HT1080 (cell line): ENCODE results near the gene CHCHD6. TPM values are rescaled to one million over a fixed set of nuclear protein-coding genes. Genes with fewer than 3 reads are reported as not detected.

ENCODE experiments used
- DNase-seq: peaks from one replicate; pipeline ENCODE4 v3.0.0-alpha.2; 2015; ENCODE audit warnings: low read depth
- total RNA-seq: library from RNA; depleted of rRNA; stranded (reverse); fragments of >200 nt; shearing (Covaris generic); gene quantifications from 2 replicates; pipeline ENCODE4 v1.2.3, GENCODE V29; 2014

CHCHD6 gene
- total RNA-seq, 1 experiment from 2014 or later = 28.7 TPM

DNA sequence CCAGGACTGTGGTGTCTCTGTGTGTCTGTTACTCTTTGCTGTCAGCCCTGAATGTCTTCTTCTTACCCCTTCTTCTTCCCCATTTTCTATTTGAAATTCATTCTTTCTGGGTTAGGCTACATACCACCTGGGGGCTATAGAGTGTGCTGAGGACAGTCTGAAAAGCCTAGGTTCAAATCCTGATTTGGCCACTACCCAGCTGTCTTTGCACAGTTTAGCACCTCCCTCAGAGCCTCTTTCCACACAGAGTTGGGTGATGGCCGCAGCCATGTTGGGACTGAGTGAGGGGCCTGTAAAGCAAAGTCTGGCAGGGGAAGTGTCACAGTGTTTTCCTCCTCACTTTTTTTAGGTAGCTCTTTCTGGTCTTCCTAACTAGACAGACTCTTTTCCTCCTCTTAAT, 113.7 kb downstream of the CHCHD6 start:
- DNase-seq = no peak

DNA sequence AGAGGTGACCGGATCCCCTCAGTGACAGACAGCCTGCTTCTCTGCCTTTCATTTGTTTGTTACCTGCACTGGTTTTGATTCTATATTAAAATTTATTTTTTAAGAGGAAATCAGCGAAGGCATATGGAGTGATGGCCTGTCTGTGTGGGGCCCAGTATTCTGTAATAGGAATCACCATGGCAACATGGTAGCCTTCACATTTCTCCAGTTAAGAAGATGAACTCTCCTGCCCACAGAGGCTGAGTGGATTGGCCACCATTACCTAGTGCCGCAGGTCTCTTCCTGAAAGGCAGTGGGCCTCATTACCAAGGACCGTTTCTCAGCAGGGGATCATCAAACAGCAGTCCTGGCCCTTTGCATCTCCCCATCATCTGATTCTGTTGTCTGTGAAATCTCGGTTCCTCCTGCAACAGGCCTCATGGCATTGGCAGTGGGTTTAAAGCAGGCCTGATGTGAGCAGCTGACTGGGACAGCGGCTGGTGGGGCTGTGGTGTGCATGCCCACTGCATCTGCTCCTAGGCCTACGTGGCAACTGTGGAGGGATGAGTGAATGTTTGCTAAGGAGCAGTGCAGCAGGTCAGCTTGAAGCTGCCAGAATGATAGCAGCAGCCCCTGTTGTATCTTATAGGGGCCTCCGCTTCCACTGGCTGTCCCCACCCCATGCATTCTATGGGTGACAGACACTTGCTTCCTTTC, 114.5 kb downstream of the CHCHD6 start:
- no peak for DNase-seq

DNA sequence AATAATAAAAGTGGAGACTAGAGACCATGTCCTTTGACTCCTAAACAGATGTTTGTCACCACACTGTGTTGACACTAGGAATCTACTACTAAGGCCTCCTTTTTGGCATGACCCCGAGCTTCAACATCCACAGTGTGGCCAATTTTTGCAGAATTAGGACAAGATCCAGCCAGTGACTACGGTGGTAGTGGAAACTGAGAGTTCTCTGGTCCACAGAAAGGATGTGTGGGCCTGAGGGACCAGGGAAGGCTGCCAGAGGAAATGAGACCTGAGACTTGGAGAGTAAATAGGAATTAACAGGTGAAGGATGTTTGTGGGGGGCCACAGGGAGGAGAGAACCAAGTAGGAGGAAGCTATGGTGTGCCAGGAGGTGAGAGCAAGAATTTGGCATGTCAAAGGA, 122.7 kb downstream of the CHCHD6 start:
- no peak for DNase-seq

DNA sequence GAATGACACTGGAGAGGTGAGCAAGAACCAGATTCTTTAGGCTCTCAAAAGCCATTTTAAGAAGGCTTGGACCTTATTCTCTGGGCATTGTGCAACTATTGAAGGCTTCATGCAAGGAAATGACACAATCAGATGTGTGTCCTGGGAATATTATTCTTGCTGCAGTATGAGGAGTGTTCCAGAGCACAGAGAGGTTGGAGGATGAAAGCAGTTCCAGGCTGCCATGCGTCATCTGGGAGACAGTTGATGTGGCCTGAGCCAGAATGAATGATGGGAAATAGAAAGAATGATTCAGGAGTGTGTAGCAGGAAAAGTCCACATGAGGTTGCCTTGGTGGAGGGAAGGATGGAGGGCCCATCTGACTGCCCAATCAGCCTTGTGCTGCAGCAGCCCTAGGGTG, 123.1 kb downstream of the CHCHD6 start:
- peak; percentile 61 for DNase-seq

DNA sequence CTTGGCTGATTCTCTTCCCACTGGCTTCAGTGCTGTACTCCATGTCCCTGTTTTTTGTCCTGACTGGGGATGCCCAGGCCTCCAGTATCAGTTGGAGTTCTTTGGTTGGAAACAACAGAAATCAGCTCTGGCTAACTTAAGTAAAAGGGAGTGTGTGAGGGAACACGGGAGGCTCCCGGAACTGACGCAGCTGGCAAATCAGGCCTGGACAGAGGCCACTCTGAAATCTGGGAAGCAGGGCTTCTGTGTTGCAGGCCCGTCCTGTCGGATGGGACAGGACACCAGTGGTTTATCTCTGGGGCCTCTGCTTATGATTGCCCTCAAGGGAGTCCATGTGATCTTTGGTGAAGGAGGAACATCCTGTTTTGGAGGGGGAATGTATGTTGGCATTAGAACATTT, 124.3 kb downstream of the CHCHD6 start:
- DNase-seq = no peak

DNA sequence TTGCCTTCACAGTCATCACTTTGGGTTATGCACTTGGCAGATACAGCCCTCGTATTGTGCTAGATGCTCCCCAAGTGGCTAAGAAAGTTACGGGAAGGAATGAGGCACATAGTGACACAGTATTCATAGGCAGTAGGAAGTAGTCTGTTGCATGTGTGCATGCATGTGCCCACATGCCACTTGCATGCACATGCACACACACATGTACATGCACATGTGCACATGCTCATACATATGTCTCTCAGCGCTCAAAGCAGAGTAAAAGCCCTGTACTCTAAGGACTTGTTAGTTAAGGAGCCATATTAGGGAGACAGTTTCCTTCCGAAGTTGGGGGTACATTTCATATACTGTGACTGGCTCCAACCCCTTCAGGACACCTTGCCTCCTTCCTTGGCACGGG, 128.9 kb downstream of the CHCHD6 start:
- no peak for DNase-seq

DNA sequence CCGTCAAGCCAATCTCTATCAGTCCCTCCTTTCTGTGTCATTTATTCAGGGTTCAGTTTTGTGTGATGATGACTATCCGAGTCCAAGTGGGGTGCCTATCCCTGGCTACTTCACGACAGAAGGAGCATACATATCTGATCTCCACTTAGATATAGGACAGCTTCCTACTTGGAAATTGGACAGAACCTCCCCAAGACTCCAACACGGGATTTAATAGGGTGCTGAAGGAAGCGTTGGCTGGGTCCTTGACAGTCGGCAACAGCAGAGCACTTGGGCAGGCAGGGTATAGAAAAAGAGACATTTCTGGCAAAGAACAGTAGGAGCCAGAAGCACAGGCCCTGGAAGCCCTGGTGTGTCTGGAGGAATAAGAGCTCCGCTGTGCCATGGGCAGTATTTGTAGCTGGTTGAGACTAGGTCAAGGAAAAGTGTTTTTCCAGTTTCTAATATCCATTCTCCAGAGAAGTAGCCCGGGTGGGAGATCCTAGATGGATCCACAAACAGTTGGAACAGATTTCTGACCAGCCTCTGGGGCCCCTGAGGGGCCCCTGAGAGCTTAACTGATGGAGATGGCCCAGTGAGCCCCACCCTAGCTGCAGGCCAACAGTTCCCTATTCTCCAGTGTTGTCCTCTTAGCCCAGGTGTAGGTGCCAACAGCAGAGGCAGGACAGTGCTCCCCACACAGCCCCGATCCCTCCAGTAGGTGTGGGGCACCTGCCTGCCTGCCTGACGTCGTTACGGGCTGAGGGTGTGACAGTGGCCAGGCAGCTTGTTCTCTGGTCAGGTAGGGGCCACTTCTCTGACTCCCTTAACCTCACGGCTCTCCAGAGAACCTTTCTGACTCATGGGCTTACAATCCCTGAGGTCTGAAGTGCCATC, 130.8 kb downstream of the CHCHD6 start:
- DNase-seq = no peak

DNA sequence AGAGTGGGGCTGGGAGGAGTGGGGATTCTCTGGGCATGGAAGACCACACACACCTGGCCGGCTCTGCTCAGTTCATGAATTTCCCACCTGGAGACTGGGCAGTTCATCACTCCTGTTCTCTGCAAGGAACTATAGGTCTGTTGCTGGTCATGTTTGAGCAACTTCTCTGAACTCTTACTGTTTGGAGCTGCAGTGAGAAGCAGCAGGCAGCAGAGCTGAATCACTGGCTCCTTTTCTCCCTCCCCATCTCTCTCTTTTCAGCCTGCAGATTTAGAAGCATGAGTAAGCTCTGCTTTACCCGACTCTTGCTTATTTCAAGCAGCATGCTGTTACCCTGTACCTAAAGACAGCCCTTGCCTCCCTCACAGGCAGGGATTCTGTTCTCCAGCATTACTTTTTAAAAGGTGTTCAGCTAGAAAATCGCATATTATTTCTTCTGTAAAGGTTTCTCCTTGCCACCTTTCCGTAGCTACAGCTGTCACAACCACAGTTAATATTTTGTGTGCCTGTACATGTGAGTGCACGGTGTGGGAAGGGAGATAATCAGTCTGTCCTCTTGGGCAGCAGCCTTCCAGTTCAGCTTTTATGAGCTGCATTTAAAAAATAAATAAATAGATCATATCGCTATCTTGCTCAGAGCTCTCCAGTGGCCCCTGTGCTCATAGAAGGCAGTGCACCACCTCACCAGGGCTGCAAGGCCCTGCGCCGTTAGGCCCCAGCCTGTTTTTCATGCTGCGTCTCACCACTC, 131.6 kb downstream of the CHCHD6 start:
- peak; percentile 85 for DNase-seq

DNA sequence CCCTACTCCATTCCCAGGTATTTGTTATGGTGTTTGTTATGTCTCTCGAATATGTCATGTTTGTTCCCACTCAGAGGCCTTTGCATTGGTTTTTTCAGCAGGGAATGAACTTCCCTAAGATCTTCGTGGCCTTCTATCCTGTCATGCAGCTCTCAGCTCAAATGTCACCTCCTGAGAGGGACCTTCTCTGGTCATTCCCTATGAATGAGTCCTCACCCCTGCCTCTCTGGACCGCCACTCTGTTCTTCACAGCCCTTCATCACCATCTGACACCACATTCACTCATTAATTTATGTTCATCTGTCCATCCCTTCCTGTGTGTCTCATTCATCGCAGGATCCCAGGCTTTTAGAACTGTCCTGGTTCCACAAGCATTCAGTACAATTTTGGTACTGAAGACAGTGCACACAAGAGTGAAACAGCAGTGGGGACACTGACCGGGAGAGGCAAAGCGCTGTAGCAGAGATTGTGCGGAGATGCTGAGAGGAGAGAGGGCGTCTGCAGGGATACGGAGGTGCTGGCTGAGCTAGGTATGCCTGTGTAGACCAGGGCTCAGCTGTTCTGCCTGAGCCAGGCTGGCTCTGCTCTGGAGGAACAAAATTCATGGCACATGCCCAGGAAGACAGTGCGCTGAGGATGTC, 132.3 kb downstream of the CHCHD6 start:
- DNase-seq = no peak

DNA sequence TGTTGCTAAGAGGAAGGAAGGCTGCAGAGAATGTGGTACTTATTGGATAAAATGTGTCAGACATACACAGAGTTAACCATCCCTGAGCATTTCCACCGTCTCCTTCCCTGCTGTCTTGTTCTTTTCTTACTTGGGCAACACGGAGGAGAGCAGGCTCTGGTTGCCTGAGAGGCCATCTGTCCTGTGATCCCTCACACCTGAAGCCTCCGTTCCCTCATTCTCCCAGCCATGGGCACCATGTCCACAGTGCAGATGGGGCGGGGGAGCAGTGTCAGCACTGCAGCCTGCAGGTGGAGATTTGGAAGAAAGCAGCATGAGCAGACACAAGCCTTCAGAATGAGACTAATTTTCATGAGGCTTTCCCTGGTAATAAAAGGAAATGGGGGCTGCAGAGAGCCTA, 133.7 kb downstream of the CHCHD6 start:
- DNase-seq = no peak

DNA sequence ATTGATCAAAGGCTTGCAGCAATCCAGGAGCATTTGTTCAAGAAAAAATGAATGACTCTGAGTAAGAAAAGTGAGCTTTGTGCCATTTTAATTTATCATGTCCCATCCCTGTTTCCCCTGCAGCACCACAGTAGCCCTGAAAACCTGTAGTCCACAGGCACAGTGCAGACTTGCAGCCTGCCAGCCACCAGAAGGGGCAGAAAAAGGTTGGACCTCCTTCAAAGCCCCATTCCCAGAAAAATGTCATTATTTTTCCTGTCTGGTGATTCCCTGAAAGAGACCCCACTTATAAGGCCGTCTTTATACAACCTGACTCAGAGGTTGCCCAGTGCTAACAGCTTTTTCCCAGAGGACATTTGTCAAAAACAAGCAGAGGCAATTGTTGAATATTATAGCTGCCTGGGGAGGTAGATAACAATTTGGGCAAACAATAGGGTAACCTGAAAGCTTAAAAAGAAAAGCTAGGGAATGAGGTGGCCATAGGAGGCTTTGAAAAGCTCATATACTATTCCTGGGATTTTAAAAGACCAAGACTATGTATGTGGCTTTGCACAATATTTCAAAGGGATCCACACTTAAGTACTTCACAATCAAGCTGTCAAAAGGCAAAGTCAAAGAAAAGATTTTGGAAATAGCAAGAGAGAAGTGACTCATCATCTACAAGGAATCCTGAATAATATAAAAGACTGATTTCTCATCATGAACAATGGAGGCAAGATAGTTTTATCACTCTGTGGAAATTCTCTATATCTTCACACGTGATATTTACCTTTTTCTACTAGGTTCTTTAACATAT, 142.1 kb downstream of the CHCHD6 start:
- peak; percentile 39 for DNase-seq

DNA sequence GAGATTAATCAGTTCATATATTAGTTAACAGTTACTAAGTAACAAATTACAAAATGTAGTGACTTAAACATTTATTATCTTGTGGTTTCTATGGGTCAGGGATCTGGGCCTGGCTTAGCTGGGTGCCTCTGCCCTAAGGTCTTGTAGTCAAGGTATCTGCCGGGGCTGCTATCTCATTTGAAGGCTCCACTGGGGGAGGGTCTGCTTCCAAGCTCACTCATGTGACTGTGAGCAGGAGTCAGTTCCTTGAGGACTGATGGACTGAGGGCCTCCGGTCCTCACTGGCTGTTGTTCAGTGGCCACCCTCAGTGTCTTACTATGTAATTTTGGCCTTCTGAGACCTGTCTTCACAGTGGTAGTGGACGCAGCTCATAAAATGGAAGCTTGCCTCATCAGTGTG, 143.0 kb downstream of the CHCHD6 start:
- DNase-seq = no peak

DNA sequence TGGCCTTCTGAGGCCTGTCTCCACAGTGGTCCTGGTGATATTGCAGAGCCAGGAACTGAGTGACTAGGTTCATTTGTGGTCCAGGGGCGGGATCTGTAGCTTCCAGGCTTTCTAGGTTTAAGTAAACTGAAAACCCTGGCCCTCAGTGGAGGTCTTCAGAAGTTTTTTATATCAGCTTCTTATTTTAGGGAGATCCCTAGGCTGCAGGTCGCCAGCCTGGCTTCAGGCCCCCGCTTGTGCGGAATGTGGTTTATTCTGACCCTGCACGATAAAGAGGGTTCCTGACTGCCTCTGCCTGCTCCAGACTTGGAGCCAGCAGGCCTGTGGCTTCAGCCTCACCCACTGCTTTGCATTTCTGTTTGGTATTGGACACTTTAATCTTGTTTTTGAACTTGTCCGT, 145.0 kb downstream of the CHCHD6 start:
- DNase-seq = no peak

DNA sequence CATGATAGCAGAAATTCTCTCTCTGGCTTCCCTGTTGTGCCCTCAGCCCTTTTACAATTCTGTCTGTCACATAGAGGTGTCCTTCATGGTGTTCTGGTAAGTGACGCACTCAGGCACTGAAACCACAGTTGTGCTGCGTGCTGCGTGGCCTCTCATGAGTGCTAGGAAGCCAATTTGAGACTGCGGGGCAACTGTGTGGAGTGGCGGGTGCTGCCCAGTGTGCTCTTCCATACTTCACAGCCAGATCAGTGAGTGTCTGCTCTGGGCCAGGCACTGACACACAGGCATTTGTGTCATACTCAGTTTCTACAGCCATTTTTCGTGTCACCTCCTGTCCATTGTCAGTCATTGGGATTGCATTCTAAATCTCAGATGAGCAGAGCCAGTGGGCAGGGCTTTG, 145.7 kb downstream of the CHCHD6 start:
- DNase-seq = no peak

DNA sequence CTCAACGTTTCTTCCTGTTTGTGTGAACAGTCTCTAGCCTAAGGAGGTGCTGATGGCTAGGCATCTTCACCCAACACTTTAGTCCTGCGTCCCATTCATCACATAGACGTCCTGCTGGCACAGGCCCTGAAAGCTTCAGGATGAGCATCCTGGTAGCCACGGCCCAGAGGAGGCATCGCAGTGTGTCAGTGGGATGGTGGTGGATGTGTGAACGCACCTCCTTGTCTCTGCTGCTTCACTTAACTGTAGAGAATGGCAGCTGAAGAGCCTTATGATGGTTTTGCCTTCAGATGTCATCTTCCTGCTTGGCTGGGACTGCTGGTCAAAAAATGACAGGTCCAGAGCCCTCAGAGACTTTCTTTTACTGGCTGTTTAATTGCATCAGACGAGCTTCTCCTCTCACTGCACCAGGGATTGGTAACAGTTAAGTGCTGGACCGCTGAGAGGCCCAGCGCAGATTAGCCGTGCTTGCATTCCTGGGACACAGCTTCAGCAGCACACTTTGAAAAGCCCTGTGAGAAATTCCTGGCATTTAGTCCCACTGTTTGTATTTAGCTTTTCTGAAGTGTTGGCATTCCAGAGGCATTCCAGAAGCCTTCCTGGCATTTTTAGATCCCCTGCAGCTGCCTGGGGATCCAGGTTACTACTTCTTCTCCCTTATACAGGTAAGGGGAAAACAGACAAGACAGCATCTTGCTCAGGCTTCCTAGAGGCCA, 146.5 kb downstream of the CHCHD6 start:
- DNase-seq = peak; percentile 44

DNA sequence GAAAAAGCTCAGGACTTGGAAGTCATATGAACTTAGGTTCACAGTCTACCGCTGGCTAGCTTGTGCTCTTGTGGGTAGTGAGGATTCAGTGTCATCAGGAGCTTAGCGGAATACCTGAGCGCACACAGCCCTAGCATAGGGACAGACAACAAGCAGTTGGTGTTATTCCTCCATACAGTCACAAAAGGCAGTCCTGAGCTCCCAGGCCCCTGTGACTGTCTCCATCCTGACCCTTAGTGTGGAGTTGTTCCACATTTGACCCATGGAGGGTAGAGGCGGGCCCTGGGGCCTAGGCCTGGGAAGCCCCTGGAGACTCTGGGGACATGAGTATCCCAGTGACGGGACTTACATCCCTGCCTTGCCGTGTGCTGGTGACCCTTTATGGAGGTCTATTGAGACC, 147.3 kb downstream of the CHCHD6 start:
- DNase-seq = no peak

DNA sequence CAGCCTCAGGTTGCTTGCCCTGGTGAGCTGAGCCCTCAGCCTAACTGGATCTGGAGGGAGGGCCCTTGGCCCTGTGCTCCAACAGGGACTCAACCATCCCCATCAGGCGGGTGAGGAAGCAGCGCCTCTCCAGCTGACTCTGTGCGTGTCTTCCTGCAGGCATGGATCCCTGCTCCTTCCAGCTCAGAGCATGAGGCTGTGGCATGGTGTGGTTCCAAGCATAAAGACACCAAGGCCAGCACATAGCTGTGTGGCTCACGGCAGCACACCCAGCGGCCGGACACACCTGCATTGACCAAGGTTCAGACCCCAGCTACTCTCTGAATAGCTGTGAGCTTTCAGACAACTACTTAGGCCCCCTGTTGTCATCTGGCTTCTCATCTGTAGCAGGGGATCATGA, 147.9 kb downstream of the CHCHD6 start:
- DNase-seq = no peak

DNA sequence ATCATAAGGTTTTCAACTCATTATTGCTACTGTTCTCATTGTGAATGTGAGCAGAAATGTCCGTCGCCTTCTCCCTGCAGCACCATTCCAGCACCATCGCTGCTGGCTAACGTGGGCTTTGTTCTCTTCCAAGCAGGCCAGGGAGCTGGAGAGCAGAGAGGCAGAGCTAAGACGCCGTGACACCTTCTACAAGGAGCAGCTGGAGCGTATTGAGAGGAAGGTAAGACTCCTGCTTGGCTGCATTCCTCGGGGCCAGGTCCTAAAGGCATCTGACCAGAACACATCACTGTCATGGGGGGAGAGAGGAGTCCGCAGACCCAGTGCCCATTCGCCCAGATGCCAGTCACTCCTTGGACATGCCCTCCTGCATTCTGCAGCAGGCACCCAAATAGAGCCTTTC, 148.5 kb downstream of the CHCHD6 start:
- DNase-seq = no peak

DNA sequence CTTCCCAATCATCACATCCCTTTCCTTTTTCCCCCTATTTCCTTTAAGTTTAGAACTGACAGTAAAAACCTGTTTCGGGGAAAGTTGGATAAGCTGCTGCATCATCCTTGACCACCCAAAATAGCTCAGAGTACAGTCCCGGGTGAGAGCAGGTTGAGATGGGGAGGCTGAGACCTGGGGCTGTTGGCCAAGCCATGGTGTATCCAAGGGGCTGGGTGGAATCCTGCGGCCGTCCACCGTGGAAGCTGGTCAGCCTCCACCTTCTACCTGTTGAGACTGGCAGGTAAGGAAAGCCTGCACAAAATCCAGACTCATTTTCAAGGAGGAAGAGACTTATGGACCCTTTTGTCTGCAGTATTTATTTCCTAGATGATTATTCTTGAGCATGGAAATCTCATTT, 150.6 kb downstream of the CHCHD6 start:
- no peak for DNase-seq

DNA sequence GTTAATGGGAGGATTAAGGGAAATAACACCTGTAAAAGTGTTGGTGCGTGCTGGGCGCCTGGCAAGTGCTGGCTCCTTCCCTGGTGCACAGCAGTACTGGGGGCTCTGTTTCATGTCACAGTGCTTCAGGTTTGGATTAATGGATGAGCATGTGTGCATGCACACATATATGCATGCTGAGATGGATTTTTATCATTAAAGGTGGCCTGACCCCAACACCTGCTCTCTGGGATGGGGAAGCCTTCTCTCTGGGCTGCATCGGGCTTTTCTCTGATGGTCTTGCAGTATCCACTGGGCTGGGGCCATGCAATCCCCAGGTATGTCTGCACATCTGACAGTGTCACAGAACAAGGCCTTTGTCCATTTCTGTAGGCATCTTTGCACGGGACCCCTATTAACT, 151.3 kb downstream of the CHCHD6 start:
- DNase-seq = no peak
